GM18873 (cell line): Measurements from ENCODE around the gene LCE1B.

ENCODE experiments used
- ATAC-seq: cut with Tn5 transposase; IDR thresholded peaks from one replicate; pipeline ENCODE4 v1.9.1; 2021; ENCODE audit warnings: mild to moderate bottlenecking, moderate library complexity, moderate number of reproducible peaks; ENCODE audit not compliant: unreplicated experiment, low FRiP score

The LCE1B gene

GRCh38 chr1:152859696-152860095 lies 47.9 kb downstream of the LCE1B start, which contains the start of gene LCE7A:
LCE7A (plus strand) TSS chr1:152859996; CDS start chr1:152860698, 702 bp downstream.
- ATAC-seq, result no peak

GRCh38 chr1:152860129-152860528 lies 48.4 kb downstream of the LCE1B start:
- ATAC-seq, result no peak

GRCh38 chr1:152861374-152861773 lies 49.6 kb downstream of the LCE1B start:
- no peak for ATAC-seq
